Hepatocyte (in vitro differentiated cells): ENCODE measurements around the gene C16orf89.

Source experiments
- CTCF ChIP-seq: fragments of 200-600 bp; sonication (generic); IDR thresholded peaks from 2 replicates; pipeline ENCODE4 v1.5.1; 2016; ENCODE audit warnings: antibody characterized with exemption, mild to moderate bottlenecking; ENCODE audit not compliant: poor library complexity
- EZH2 ChIP-seq: fragments of 200-600 bp; sonication (generic); IDR thresholded peaks from 2 replicates; pipeline ENCODE4 v1.6.1; 2016; ENCODE audit warnings: antibody characterized with exemption, mild to moderate bottlenecking, borderline replicate concordance

- no peak for TF ChIP-seq CTCF
- no peak for TF ChIP-seq EZH2
Observed at GRCh38 chr16:5044011-5044540, 21.7 kb downstream of the C16orf89 start.
